ENCODE results near the gene MAST4.

Gene MAST4

GRCh38 chr5:66634601-66635000 is 38.4 kb downstream of the MAST4 start:
- no peaks in the 10 kb centered on the region for H3K36me3 ChIP-seq (ENCODE audit: control insufficient read depth, insufficient read depth, low read length)
- H3K27me3 ChIP-seq (replicated peaks; ENCODE audit: control insufficient read depth, insufficient read depth, low read length) = no peaks in the 10 kb centered on the region
- no peak for DNase-seq (ENCODE audit: extremely low read depth, insufficient read length)
- H3K4me3 ChIP-seq (replicated peaks; ENCODE audit: low read depth, low read length) = no peak overlapping the region
- TF ChIP-seq, protein P1, sequence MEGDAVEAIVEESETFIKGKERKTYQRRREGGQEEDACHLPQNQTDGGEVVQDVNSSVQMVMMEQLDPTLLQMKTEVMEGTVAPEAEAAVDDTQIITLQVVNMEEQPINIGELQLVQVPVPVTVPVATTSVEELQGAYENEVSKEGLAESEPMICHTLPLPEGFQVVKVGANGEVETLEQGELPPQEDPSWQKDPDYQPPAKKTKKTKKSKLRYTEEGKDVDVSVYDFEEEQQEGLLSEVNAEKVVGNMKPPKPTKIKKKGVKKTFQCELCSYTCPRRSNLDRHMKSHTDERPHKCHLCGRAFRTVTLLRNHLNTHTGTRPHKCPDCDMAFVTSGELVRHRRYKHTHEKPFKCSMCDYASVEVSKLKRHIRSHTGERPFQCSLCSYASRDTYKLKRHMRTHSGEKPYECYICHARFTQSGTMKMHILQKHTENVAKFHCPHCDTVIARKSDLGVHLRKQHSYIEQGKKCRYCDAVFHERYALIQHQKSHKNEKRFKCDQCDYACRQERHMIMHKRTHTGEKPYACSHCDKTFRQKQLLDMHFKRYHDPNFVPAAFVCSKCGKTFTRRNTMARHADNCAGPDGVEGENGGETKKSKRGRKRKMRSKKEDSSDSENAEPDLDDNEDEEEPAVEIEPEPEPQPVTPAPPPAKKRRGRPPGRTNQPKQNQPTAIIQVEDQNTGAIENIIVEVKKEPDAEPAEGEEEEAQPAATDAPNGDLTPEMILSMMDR (IDR thresholded peaks at IDR 0.05; ENCODE audit: insufficient read depth, low read length, poor library complexity, severe bottlenecking) = no peak

DNA sequence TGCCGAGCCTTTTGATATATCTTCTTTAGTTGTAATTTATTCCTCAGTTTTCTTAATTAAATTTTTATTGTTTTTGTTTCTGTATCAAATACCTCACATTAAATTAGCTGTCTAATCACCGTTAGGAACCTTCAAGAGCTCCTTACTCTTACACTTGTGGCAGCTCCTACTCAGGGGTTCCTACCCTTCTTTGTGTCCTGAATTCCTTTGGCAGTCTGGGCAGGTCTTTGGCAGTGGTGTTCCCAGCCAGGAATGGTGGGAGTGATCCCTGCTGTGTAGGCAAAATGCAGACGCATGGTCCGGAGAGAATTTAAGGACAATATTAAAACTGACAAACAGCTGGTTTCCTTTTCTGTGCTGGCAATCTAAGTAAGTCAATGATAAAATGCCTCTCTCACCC is 41.8 kb downstream of the MAST4 start:
- no peaks in the 10 kb centered on the region for H3K27me3 ChIP-seq (replicated peaks; ENCODE audit: control insufficient read depth, insufficient read depth, low read length)
- no peak overlapping the region for H3K4me3 ChIP-seq (replicated peaks; ENCODE audit: low read depth, low read length)
- no peak for DNase-seq (ENCODE audit: extremely low read depth, insufficient read length)
- TF ChIP-seq, protein P1 (IDR thresholded peaks at IDR 0.05; ENCODE audit: insufficient read depth, low read length, poor library complexity, severe bottlenecking) = no peak
- no peaks in the 10 kb centered on the region for H3K36me3 ChIP-seq (ENCODE audit: control insufficient read depth, insufficient read depth, low read length)

GRCh38 chr5:66639037-66639436 is 42.8 kb downstream of the MAST4 start:
- no peak for DNase-seq (ENCODE audit: extremely low read depth, insufficient read length)
- H3K27me3 ChIP-seq (replicated peaks; ENCODE audit: control insufficient read depth, insufficient read depth, low read length) = no peaks in the 10 kb centered on the region
- TF ChIP-seq, protein P1 (IDR thresholded peaks at IDR 0.05; ENCODE audit: insufficient read depth, low read length, poor library complexity, severe bottlenecking) = no peak
- H3K4me3 ChIP-seq (replicated peaks; ENCODE audit: low read depth, low read length) = no peak overlapping the region
- no peaks in the 10 kb centered on the region for H3K36me3 ChIP-seq (ENCODE audit: control insufficient read depth, insufficient read depth, low read length)

- Histone ChIP-seq H3K36me3 (ENCODE audit: control insufficient read depth, insufficient read depth, low read length) (no peaks in the 10 kb centered on the region), H3K4me3 (replicated peaks; ENCODE audit: low read depth, low read length) (no peak overlapping the region), H3K27me3 (replicated peaks; ENCODE audit: control insufficient read depth, insufficient read depth, low read length) (no peaks in the 10 kb centered on the region)
- TF ChIP-seq, protein P1 (IDR thresholded peaks at IDR 0.05; ENCODE audit: insufficient read depth, low read length, poor library complexity, severe bottlenecking) = no peak
- DNase-seq (ENCODE audit: extremely low read depth, insufficient read length) = no peak
Measured at GRCh38 chr5:66642538-66642937, 46.3 kb downstream of the MAST4 start.

GRCh38 chr5:66643387-66643786 is 47.2 kb downstream of the MAST4 start:
- Histone ChIP-seq H3K27me3 (replicated peaks; ENCODE audit: control insufficient read depth, insufficient read depth, low read length) (no peaks in the 10 kb centered on the region), H3K36me3 (ENCODE audit: control insufficient read depth, insufficient read depth, low read length) (no peaks in the 10 kb centered on the region), H3K4me3 (replicated peaks; ENCODE audit: low read depth, low read length) (no peak overlapping the region)
- DNase-seq (ENCODE audit: extremely low read depth, insufficient read length) = no peak
- TF ChIP-seq, protein P1 (IDR thresholded peaks at IDR 0.05; ENCODE audit: insufficient read depth, low read length, poor library complexity, severe bottlenecking) = no peak

DNA sequence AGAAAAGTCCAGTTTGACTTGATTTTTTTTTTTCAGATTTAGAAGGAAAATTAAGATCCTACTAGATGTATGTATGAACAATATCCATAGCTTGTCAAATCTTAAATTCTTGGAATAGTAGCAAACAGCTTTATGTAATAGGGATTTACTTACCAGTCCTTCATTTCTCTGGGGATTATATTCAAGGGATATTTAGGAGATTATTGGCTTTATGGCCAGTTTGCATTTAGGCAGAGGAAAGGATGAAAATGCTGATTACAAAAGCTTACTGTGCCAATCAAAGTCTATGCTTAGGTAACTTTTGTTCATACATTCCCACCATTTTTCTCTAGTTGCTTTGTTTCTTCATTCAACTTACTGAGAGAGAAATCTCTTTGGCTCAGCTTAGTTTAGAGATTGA is 47.9 kb downstream of the MAST4 start:
- no peaks in the 10 kb centered on the region for H3K36me3 ChIP-seq (ENCODE audit: control insufficient read depth, insufficient read depth, low read length)
- no peak for DNase-seq (ENCODE audit: extremely low read depth, insufficient read length)
- TF ChIP-seq, protein P1 (IDR thresholded peaks at IDR 0.05; ENCODE audit: insufficient read depth, low read length, poor library complexity, severe bottlenecking) = no peak
- H3K4me3 ChIP-seq (replicated peaks; ENCODE audit: low read depth, low read length) = no peak overlapping the region
- no peaks in the 10 kb centered on the region for H3K27me3 ChIP-seq (replicated peaks; ENCODE audit: control insufficient read depth, insufficient read depth, low read length)

All from GM06990 (cell line).